ENCODE data around the gene TOP2A. TPM values are rescaled to one million over a fixed set of nuclear protein-coding genes. Genes with fewer than 3 reads are reported as not detected.

TOP2A gene
- total RNA-seq, 1 donor from 2014 or later = 114 TPM

DNA sequence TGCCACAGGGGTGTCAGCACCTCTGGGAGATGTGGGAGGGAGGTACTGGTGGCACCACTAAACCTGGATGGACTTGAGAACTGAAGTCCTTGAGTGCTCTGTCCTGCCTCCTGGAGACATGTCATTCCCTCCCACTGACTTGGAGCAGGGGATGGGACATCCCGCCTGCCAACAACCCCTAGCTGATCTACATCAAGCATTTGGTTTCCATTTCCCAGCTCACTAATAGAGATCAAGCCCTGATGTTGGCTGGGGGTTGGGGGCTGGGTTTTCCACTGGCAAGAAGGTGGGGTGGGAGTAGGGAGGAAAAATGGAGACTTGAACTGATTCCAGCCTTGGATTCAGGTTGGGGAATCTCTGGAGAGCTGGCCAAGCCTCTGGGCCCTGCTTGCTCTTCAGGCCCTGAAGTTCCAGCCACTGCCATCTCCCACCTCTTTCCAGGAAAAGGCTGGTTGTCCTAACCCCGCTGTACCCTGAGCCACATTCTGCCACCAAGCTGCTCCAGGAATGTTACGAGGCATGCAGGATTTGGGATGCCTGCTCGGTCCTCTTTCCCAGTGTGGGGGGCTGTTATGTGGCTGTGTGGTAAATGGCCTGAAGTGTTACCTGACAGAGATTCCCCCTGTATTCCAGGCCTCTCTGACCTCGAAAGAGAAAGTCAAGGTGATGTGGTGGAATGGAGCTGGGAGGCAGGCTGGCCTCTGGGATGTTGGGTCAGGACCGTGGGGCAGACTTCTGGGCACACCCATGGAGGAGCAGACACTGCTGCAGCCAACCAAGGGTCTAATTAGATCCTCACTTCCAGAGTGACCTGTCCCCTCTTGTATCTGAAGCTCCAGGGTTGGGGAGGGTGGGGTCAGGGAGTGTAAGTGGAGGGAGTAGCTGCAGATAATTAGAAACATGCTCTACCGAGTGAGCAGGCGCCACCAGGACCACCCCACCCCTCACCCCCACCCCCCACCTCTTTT, 42.2 kb upstream of the TOP2A start:
- H3K9me3 Mint-ChIP-seq (ENCODE audit: low read depth) = no peaks in the 10 kb centered on the region
- H3K4me3 Mint-ChIP-seq (ENCODE audit: low read depth) = no peak overlapping the region
- DNase-seq (ENCODE audit: low spot score, unreplicated experiment) = no peak
- H3K27me3 Mint-ChIP-seq = peaks cover 14% of the 10 kb centered on the region
- no peak overlapping the region for H3K27ac Mint-ChIP-seq
- TF ChIP-seq, protein P1, sequence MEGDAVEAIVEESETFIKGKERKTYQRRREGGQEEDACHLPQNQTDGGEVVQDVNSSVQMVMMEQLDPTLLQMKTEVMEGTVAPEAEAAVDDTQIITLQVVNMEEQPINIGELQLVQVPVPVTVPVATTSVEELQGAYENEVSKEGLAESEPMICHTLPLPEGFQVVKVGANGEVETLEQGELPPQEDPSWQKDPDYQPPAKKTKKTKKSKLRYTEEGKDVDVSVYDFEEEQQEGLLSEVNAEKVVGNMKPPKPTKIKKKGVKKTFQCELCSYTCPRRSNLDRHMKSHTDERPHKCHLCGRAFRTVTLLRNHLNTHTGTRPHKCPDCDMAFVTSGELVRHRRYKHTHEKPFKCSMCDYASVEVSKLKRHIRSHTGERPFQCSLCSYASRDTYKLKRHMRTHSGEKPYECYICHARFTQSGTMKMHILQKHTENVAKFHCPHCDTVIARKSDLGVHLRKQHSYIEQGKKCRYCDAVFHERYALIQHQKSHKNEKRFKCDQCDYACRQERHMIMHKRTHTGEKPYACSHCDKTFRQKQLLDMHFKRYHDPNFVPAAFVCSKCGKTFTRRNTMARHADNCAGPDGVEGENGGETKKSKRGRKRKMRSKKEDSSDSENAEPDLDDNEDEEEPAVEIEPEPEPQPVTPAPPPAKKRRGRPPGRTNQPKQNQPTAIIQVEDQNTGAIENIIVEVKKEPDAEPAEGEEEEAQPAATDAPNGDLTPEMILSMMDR (IDR thresholded peaks at IDR 0.05; ENCODE audit: unreplicated experiment) = no peak
- peaks cover 4% of the 10 kb centered on the region for H3K4me1 Mint-ChIP-seq (ENCODE audit: low read depth)
- H3K36me3 Mint-ChIP-seq (ENCODE audit: insufficient read depth) = peaks cover 3% of the 10 kb centered on the region

DNA sequence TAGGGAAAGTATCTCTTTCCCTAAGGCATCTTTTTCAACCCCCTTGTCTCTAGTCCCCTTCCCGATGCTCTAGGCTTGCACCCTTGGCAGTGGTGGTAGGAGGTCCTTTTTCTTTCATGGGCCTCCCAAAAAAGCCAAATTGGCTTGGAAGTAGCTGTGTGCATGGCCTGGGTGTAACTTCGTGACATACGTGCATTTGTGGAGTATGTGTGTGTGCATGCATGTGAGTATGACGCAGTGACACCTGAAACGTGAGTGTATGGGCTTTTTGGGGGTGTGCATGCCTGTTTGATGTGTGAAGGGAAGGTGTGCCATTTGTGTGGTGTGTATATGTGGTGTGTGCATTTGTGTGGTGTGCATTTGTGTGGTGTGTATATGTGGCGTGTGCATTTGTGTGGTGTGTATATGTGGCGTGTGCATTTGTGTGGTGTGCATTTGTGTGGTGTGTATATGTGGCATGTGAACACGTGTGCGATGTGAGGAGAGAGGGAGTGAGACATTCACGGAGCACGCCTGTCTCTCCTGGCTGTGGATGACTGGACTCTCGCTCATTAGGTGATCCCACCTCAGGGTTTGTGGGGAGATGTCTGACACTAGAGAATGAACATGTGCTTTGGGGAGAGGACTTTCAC, 41.3 kb upstream of the TOP2A start:
- Mint-ChIP-seq H3K36me3 (ENCODE audit: insufficient read depth) (peaks cover 3% of the 10 kb centered on the region), H3K27ac (no peak overlapping the region), H3K27me3 (peaks cover 14% of the 10 kb centered on the region), H3K4me3 (ENCODE audit: low read depth) (no peak overlapping the region), H3K9me3 (ENCODE audit: low read depth) (no peaks in the 10 kb centered on the region), H3K4me1 (ENCODE audit: low read depth) (peaks cover 4% of the 10 kb centered on the region)
- DNase-seq (ENCODE audit: low spot score, unreplicated experiment) = no peak
- TF ChIP-seq, protein P1 (IDR thresholded peaks at IDR 0.05; ENCODE audit: unreplicated experiment) = no peak

DNA sequence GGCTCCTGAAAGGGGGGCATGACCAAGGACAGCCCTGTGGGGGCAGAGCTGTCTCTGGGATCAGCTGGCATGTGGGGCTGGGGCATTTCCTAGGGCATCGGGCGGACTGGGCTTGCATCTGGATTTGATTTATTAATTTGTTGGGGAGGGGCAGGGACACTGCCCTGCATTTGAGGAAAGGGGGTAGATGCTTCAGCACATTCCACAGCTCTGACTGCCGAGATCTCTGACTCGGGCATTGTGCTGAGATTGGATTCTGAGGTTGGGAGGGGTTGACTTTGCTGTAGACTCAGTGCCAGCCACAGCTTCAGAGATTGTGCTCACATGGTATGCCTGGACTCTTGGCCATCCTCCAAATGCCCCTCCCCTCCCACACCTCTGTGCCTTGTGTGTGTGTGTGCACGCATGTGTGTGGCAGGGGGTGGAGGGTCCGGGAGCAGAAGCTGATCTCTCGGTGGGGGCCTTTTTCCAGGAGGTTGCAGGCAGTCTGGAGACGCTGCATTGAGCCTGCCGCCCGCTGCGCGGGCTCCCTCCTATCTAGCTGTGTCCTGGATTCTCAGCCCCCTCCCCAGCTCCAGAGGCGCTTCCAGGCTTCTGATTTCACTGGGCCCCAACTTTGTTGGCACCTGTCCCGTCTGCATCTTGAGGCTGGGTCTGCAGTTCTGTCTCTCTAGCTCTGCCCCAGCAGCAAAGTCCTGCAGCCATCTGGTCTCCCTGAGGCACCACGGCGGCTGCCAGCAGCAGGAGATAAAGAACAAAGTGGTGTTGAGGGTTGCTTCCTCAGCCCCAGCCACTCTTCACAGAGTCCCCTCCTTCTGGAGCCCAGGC, 40.5 kb upstream of the TOP2A start:
- Mint-ChIP-seq H3K4me1 (ENCODE audit: low read depth) (peaks cover 4% of the 10 kb centered on the region), H3K4me3 (ENCODE audit: low read depth) (no peak overlapping the region), H3K9me3 (ENCODE audit: low read depth) (no peaks in the 10 kb centered on the region), H3K36me3 (ENCODE audit: insufficient read depth) (peaks cover 3% of the 10 kb centered on the region), H3K27ac (no peak overlapping the region), H3K27me3 (peaks cover 14% of the 10 kb centered on the region)
- TF ChIP-seq, protein P1 (IDR thresholded peaks at IDR 0.05; ENCODE audit: unreplicated experiment) = no peak
- no peak for DNase-seq (ENCODE audit: low spot score, unreplicated experiment)

DNA sequence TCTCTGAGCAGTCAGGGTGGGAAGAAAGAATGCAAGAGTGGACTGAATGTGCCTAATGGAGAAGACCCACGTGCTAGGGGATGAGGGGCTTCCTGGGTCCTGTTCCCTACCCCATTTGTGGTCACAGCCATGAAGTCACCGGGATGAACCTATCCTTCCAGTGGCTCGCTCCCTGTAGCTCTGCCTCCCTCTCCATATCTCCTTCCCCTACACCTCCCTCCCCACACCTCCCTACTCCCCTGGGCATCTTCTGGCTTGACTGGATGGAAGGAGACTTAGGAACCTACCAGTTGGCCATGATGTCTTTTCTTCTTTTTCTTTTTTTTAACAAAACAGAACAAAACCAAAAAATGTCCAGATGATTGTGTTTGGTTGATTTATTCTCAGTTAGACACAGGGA, 39.7 kb upstream of the TOP2A start:
- TF ChIP-seq, protein P1 (IDR thresholded peaks at IDR 0.05; ENCODE audit: unreplicated experiment) = no peak
- peaks cover 14% of the 10 kb centered on the region for H3K27me3 Mint-ChIP-seq
- no peak for DNase-seq (ENCODE audit: low spot score, unreplicated experiment)
- H3K27ac Mint-ChIP-seq = no peak overlapping the region
- no peak overlapping the region for H3K4me3 Mint-ChIP-seq (ENCODE audit: low read depth)
- H3K4me1 Mint-ChIP-seq (ENCODE audit: low read depth) = peaks cover 2% of the 10 kb centered on the region
- peaks cover 3% of the 10 kb centered on the region for H3K36me3 Mint-ChIP-seq (ENCODE audit: insufficient read depth)
- no peaks in the 10 kb centered on the region for H3K9me3 Mint-ChIP-seq (ENCODE audit: low read depth)

All from progenitor cell of endocrine pancreas (in vitro differentiated cells).